Left ventricle myocardium inferior (tissue), 1 donor: Measurements from ENCODE around the gene HSPA1L. TPM values are rescaled to one million over a fixed set of nuclear protein-coding genes. Genes with fewer than 3 reads are reported as not detected.
A peak's percentile ranks its signal among the peaks of the same experiment; 100 is the strongest.

Experiments
- DNase-seq: peaks from one replicate; pipeline ENCODE4 v3.0.0-alpha.2; 2020
- H3K27ac ChIP-seq: fragments of 200-600 bp; replicated peaks from 2 replicates; pipeline ENCODE4 v1.8.0; 2021
- H3K27me3 ChIP-seq: fragments of 200-600 bp; 2 replicates; pipeline ENCODE4 v1.8.0; 2021; ENCODE audit warnings: low read depth
- H3K36me3 ChIP-seq: fragments of 200-600 bp; 2 replicates; pipeline ENCODE4 v1.8.0; 2021
- H3K4me1 ChIP-seq: fragments of 200-600 bp; 2 replicates; pipeline ENCODE4 v1.8.0; 2021
- H3K4me3 ChIP-seq: fragments of 200-600 bp; 2 replicates; pipeline ENCODE4 v1.8.0; 2021; ENCODE audit warnings: mild to moderate bottlenecking, moderate library complexity
- H3K9me3 ChIP-seq: fragments of 200-600 bp; replicated peaks from 2 replicates; pipeline ENCODE4 v1.8.0; 2021
- intact Hi-C: fragments of 100-400 bp; cut with micrococcal nuclease; formaldehyde crosslinking; loops from one replicate; pipeline ENCODE4 v1.11.0; 2022
- total RNA-seq: library from RNA; stranded (reverse); fragmentation: NEBNext Ultra II Directional; extraction: Animal tissue kit (Norgen Biotek cat#: 25700); gene quantifications from one replicate; pipeline ENCODE4 v1.2.1, GENCODE V29; 2021
- TF ChIP-seq, protein P1 (sequence below): fragments of 200-600 bp; IDR thresholded peaks from 2 replicates; pipeline ENCODE4 v1.8.0; 2021; ENCODE audit warnings: antibody characterized with exemption, mild to moderate bottlenecking, borderline replicate concordance
- donor health status: DM: no; HTN: yes; CAD: no; lungs with severe emphysema.

The HSPA1L gene
- total RNA-seq, 1 donor from 2014 or later, result 2.2 TPM

GRCh38 chr6:31775633-31776484 is 39.2 kb downstream of the HSPA1L start:
- Histone ChIP-seq H3K4me3 (peak overlapping the region; percentile 57), H3K27me3 (no peaks in the 10 kb centered on the region), H3K9me3 (no peaks in the 10 kb centered on the region), H3K27ac (peak overlapping the region; percentile 85), H3K4me1 (peaks cover 18% of the 10 kb centered on the region), H3K36me3 (peaks cover 27% of the 10 kb centered on the region)
- TF ChIP-seq, protein P1, sequence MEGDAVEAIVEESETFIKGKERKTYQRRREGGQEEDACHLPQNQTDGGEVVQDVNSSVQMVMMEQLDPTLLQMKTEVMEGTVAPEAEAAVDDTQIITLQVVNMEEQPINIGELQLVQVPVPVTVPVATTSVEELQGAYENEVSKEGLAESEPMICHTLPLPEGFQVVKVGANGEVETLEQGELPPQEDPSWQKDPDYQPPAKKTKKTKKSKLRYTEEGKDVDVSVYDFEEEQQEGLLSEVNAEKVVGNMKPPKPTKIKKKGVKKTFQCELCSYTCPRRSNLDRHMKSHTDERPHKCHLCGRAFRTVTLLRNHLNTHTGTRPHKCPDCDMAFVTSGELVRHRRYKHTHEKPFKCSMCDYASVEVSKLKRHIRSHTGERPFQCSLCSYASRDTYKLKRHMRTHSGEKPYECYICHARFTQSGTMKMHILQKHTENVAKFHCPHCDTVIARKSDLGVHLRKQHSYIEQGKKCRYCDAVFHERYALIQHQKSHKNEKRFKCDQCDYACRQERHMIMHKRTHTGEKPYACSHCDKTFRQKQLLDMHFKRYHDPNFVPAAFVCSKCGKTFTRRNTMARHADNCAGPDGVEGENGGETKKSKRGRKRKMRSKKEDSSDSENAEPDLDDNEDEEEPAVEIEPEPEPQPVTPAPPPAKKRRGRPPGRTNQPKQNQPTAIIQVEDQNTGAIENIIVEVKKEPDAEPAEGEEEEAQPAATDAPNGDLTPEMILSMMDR, result no peak
- DNase-seq, result no peak
- intact Hi-C loops, result no loop called here

DNA sequence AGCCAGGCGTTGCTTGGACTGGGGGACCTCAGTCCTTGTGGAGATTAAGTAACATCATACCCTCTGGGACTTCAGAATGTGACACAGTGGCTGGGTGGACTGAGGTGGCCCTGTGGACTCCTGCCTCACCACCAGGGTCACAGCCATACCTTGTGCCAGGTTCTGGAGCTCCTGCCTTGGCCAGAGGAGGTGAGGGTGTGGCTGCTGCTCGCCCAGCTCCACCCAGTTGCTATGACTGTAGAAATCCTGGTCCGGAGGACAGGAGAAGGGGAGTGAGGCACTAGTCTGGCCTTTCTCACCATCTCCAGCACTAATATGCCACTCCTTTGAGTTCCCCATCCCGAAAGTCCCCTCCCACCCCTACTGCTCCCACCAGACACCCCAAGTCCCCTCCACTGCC is 39.9 kb downstream of the HSPA1L start:
- DNase-seq, result no peak
- no peak overlapping the region for H3K27ac ChIP-seq
- peaks cover 20% of the 10 kb centered on the region for H3K36me3 ChIP-seq
- peaks cover 18% of the 10 kb centered on the region for H3K4me1 ChIP-seq
- H3K9me3 ChIP-seq, result no peaks in the 10 kb centered on the region
- intact Hi-C loops, result no loop called here
- no peaks in the 10 kb centered on the region for H3K27me3 ChIP-seq
- no peak overlapping the region for H3K4me3 ChIP-seq
- TF ChIP-seq, protein P1, result no peak

DNA sequence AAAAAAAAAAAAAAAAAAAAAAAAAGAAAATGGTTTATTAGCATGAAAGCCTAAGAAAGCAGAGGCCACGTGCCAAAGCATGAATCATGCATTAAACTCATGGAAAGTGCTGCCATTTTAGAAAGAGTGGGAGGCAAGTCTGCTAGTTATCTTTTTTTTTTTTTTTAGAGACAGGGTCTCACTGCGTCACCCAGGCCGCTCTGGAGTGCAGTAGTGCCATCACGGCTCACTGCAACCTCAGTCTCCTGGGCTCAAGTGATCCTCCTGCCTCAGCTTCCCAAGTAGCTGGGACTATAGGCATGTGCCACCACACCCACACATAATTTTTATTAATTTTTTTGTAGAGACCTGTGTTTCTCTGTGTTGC is 43.1 kb downstream of the HSPA1L start:
- Histone ChIP-seq H3K4me1 (peaks cover 10% of the 10 kb centered on the region), H3K27me3 (no peaks in the 10 kb centered on the region), H3K36me3 (no peaks in the 10 kb centered on the region), H3K27ac (no peak overlapping the region), H3K4me3 (no peak overlapping the region), H3K9me3 (no peaks in the 10 kb centered on the region)
- intact Hi-C loops, result no loop called here
- TF ChIP-seq, protein P1, result no peak
- DNase-seq, result no peak

GRCh38 chr6:31770860-31771259 is 44.2 kb downstream of the HSPA1L start:
- Histone ChIP-seq H3K4me3 (no peak overlapping the region), H3K4me1 (peaks cover 10% of the 10 kb centered on the region), H3K27me3 (no peaks in the 10 kb centered on the region), H3K27ac (no peak overlapping the region), H3K36me3 (no peaks in the 10 kb centered on the region), H3K9me3 (no peaks in the 10 kb centered on the region)
- TF ChIP-seq, protein P1, result no peak
- DNase-seq, result no peak
- intact Hi-C loops, result no loop called here

DNA sequence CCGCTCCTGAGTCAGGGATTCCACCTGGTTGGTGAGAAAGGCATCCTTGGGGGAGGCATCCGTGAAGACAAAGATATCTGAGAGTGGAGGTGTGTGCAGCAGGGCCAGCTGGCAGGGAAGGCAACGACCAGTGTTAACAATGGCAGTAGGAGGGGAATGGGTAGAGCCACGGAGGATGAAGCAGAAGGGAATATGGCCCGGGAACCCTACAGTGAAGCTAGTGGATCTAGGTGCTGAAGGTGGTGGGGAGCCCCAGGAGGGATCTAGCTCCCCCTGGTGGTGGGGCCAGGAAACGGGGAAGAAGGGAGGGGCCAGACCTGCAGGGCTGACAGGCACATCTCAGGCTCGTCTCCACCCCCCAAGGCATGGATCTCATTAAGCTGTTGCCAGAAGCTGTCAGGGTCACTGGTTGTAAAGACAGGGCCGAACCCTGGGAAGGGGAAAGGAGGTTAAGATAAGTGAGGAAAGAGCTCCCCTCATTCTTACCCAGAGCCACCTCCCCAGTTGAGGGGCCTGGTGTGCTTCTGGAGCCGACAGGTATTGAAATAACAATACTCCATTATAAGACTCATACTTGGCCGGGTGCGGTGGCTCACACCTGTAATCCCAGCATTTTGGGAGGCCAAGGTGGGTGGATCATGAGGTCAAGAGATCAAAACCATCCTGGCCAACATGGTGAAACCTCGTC is 45.3 kb downstream of the HSPA1L start:
- H3K27me3 ChIP-seq, result no peaks in the 10 kb centered on the region
- DNase-seq, result peak; percentile 70
- no peak overlapping the region for H3K4me3 ChIP-seq
- peaks cover 10% of the 10 kb centered on the region for H3K4me1 ChIP-seq
- H3K9me3 ChIP-seq, result no peaks in the 10 kb centered on the region
- intact Hi-C loops, result no loop called here
- TF ChIP-seq, protein P1, result peak; percentile 77
- no peaks in the 10 kb centered on the region for H3K36me3 ChIP-seq
- no peak overlapping the region for H3K27ac ChIP-seq
